ENCODE measurements around the gene ST8SIA1.
A peak's percentile ranks its signal among the peaks of the same experiment; 100 is the strongest.
"Not testable (repeated sequence)": the region's sequence is repeated elsewhere in the genome, so short reads cannot be mapped to it uniquely, and the experiment has no call there.

ST8SIA1 gene

GRCh38 chr12:22334410-22335100 lies at the start of gene ST8SIA1:
Gene ST8SIA1 (minus strand): TSS chr12:22334707. CDS start chr12:22334232, 475 bp downstream.
- DNase-seq (ENCODE audit: low read depth): no peak

- no peak for DNase-seq (ENCODE audit: low read depth)
Measured at GRCh38 chr12:22380031-22380430, 45.5 kb upstream of the ST8SIA1 start.

GRCh38 chr12:22377731-22378496 lies 43.4 kb upstream of the ST8SIA1 start:
- no peak for DNase-seq (ENCODE audit: low read depth)

GRCh38 chr12:22376596-22377150 lies 42.2 kb upstream of the ST8SIA1 start:
- DNase-seq (ENCODE audit: low read depth): not testable (repeated sequence)

GRCh38 chr12:22374508-22374907 lies 40.0 kb upstream of the ST8SIA1 start:
- DNase-seq (ENCODE audit: low read depth): no peak

- no peak for DNase-seq (ENCODE audit: low read depth)
Measured at GRCh38 chr12:22372277-22372837, 37.9 kb upstream of the ST8SIA1 start.

GRCh38 chr12:22366181-22366580 lies 31.7 kb upstream of the ST8SIA1 start:
- DNase-seq (ENCODE audit: low read depth): no peak

GRCh38 chr12:22361785-22362184 lies 27.3 kb upstream of the ST8SIA1 start:
- no peak for DNase-seq (ENCODE audit: low read depth)

GRCh38 chr12:22360774-22361173 lies 26.3 kb upstream of the ST8SIA1 start:
- no peak for DNase-seq (ENCODE audit: low read depth)

- no peak for DNase-seq (ENCODE audit: low read depth)
Measured at GRCh38 chr12:22357531-22357930, 23.0 kb upstream of the ST8SIA1 start.

- DNase-seq (ENCODE audit: low read depth): no peak
Measured at GRCh38 chr12:22356231-22356630, 21.7 kb upstream of the ST8SIA1 start.

- no peak for DNase-seq (ENCODE audit: low read depth)
Measured at GRCh38 chr12:22355011-22355580, 20.6 kb upstream of the ST8SIA1 start.

- DNase-seq (ENCODE audit: low read depth): no peak
Measured at GRCh38 chr12:22353615-22354325, 19.3 kb upstream of the ST8SIA1 start.

GRCh38 chr12:22350886-22351285 lies 16.4 kb upstream of the ST8SIA1 start:
- no peak for DNase-seq (ENCODE audit: low read depth)

GRCh38 chr12:22348208-22348607 lies 13.7 kb upstream of the ST8SIA1 start:
- no peak for DNase-seq (ENCODE audit: low read depth)

GRCh38 chr12:22340143-22340542 lies 5.6 kb upstream of the ST8SIA1 start:
- DNase-seq (ENCODE audit: low read depth): no peak

- no peak for DNase-seq (ENCODE audit: low read depth)
Measured at GRCh38 chr12:22339691-22340090, 5.2 kb upstream of the ST8SIA1 start.

GRCh38 chr12:22335794-22336166 lies 1.3 kb upstream of the ST8SIA1 start:
- DNase-seq (ENCODE audit: low read depth): peak; percentile 25

- no peak for DNase-seq (ENCODE audit: low read depth)
Measured at GRCh38 chr12:22333713-22334409, 646 bp downstream of the ST8SIA1 start.

- peak; percentile 5 for DNase-seq (ENCODE audit: low read depth)
Measured at GRCh38 chr12:22333186-22333712, 1.3 kb downstream of the ST8SIA1 start.

- no peak for DNase-seq (ENCODE audit: low read depth)
Measured at GRCh38 chr12:22332202-22332601, 2.3 kb downstream of the ST8SIA1 start.

Data from GM04503 (cell line).